A204.1 (cell line): ENCODE data around the gene TMEFF1.
"Not testable (repeated sequence)": the region's sequence is repeated elsewhere in the genome, so short reads cannot be mapped to it uniquely, and the experiment has no call there.

Experiments
- FAIRE-seq: peaks from 2 replicates; lab custom pipeline; 2012; peaks lifted over from hg19 to GRCh38; lab: Jason Lieb, UNC

Gene TMEFF1

DNA sequence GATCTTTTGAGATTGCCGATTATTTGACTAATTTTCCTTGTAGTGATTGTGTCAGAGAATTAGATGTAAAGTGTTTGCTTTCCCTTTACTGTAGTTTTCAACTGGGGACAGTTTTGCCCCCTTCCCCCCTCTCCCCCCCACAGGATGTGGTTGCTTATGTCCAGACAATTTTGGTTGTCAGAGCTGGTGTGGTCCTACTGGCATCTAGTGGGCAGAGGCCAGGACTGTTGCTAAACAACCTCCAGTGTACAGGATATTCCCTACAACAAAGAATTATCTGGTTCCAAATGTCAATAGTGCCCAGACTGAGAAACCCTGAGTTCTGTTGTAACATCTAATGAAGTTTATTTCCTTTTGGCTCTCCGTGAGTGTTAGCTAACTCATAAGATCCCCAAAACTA, 20.0 kb downstream of the TMEFF1 start:
- FAIRE-seq = no peak

DNA sequence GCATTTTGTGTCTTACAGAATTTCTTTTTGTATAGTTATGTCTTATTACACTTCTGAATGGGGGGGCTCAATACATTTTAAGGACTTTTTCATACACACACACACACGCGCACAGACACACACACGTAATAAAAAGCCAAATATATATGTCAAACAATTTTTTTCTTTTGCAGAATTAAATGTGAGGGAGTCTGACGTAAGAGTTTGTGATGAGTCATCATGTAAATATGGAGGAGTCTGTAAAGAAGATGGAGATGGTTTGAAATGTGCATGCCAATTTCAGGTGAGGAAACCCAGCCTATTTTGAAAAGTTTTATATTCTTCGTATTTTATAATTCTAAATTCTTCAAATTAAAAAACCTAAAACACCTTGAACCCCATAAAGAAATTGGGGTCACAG, 25.6 kb downstream of the TMEFF1 start:
- no peak for FAIRE-seq

DNA sequence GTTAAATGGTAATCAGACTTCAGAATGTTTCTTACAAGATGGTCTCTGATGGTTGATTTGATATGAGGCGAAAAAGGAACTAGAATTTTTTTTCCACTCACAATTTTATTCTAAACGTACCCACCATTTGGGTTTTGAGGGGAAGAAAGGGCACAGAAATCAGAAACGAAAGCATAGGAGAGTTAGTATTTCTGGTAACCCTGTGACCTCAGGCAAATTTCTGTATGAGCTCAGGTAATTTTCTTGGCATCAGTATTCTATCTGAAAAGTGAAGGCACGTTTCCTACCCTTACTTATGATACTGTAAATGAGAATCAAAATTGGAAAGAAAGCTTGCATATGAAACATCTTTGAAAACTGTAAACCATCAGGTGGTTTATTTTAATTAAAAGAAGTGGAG, 26.5 kb downstream of the TMEFF1 start:
- FAIRE-seq = no peak

DNA sequence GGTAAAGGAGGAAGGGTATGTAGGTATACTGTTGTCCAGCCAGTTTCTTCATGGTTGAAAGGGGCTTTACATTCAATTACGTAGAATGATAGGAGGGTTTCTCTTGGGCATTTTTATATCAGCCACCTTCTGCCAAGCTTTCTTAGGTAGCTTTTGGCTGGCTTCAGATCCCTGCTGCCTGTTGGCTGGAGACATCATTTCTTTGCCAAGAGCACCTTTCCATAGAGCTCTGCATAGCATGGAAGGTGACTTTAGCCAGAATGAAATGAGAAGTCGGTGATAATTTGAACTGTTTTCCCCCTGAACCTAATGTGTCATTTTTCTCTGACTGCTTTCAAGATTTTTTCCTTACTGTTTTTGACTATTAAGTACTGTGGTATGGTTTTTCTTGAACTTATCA, 26.9 kb downstream of the TMEFF1 start:
- no peak for FAIRE-seq

DNA sequence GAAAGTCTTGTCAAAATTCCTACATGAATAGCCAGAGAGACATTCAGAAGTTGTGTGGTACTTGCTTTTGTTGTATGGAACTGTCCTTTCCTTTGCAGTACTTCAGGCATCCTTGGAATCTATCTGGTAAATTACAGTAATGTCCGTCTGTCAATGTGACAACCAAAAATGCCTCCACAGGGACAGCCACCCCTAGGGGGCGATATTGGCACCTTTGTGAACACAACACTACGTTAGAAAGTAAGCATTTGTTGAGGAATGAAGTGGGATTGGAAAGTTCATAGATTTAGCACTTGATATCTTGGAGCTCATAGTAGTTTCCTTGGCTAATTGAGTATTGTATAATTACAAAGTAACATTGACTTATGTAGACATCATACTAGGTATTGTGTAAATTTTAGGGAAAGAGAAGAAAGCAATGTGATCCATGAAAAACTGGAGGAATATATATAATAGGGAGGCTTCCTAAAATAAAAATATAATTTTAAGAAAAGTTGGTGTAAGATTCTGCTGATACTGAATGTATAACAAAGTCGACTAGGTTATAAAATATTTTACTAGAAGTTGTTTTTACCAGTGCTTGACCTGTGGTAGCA, 32.7 kb downstream of the TMEFF1 start:
- peak; percentile 62 for FAIRE-seq

DNA sequence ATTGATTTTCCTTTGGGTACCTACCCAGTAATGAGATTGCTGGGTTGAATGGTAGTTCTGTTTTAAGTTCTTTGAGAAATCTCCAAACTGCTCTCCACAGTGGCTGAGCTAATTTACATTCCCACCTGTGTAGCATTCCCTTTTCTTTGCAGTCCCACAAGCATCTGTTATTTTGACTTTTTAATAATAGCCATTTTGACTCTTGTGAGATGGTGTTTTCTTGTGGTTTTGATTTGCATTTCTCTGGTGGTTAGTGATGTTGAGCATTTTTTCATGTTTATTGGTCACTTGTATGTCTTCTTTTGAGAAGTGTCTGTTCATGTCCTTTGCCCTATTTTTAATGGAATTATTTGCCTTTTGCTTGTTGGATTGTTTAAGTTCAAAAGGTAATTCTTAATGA, 34.4 kb downstream of the TMEFF1 start:
- FAIRE-seq = not testable (repeated sequence)

DNA sequence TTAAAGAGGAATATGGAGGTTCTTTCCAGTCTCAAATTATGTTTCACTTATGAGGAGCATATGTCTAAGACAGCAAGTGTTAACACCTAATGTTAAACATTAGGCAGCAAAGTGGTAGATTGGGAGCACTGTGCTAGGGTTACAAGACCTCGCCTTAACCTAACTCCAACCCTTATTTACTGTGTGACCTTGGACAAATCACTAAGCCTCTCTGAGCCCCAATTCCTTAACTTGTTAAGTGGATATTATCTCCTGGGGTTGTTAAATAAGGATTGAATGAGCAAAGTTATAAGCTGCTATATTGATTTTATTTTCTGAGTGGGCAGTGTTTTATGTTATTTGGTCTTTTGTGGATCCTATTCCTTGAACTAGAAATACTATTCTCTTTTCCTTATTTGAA, 38.3 kb downstream of the TMEFF1 start:
- no peak for FAIRE-seq

DNA sequence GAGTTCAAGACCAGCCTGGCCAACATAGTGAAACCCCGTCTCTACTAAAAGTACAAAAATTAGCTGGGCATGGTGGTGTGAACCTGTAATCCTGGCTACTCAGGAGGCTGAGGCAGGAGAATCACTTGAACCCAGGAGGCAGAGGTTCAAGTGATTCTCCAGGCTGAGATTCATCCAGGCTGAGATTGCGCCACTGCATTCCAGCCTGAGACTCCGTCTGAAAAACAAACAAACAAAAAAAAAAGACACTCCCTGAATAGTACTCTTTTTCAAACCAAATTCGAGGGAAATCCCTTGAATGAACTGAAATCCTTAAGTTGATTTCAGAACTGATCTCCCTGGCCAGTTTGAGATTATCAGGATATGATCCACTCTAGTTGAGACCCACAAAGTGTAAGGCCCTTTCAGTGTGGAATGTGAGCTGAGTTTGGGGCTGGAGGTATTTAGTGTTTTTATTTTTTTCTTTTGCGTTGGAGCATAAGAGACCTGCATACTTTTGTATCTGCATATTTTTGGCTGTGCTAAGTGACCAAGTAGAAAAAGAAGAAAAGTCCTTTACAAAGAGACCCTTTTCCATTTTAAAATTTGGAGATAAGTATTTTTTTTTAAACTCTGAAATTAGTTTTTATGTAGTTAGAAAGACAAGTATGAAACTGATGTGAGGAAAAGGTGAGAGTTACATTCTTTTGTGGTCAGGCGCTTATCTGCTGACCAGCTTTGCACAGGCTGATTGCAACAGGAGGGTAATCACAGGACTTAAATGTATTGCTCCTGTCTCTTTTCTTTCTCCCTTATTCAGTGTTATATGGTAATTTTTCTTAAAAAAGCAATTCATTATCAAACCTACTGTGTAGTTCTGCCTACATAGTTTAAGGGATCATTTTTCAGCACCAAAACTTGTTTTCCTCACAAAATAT, 42.9 kb downstream of the TMEFF1 start:
- FAIRE-seq = no peak

DNA sequence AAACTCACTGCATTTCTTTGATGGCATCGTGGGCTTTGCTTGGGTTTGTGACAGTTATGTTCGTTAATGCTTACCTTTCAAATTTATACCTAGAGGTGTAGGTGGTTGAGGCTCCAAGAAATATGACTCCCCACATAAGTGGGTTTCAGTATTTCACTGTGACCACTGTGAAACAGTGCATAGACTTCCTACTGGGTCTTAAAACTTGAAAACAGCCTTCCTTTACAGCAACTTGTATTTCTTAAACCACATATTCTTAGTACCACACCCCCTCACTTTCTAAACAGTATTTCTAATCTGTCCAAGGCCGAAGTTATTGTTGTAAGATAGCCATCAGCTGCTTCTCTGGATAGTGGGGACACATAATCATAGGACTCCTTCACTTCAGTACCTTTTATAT, 48.3 kb downstream of the TMEFF1 start:
- FAIRE-seq = no peak

DNA sequence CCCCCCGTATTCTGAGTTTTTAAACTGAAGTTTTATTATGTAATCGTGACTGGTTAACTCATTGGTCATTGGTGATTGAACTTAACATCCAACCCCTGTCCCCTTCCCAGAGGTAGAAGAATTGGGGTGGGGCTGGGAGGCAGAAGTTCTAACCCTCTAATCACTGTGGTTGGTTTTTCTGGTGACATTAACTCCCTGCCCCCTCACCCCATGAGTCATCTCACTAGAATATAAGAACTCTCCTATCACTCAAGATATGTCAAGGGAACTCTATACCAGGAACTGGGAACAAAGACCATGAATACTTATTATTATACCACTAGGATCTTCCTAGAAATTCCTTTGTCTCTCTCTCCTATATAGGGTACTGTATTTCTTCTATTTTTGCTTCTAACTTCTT, 52.6 kb downstream of the TMEFF1 start:
- FAIRE-seq = no peak

DNA sequence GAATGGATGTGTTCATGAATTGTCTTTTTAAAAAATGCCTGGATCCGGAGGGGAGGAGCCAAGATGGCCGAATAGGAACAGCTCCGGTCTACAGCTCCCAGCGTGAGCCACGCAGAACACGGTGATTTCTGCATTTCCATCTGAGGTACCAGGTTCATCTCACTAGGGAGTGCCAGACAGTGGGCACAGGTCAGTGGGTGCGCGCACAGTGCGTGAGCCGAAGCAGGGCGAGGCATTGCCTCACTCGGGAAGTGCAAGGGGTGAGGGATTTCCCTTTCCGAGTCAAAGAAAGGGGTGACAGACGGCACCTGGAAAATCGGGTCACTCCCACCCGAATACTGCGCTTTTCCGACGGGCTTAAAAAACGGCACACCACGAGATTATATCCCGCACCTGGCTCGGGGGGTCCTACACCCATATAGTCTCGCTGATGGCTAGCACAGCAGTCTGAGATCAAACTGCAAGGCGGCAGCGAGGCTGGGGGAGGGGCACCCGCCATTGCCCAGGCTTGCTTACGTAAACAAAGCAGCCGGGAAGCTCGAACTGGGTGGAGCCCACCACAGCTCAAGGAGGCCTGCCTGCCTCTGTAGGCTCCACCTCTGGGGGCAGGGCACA, 54.3 kb downstream of the TMEFF1 start:
- not testable (repeated sequence) for FAIRE-seq

DNA sequence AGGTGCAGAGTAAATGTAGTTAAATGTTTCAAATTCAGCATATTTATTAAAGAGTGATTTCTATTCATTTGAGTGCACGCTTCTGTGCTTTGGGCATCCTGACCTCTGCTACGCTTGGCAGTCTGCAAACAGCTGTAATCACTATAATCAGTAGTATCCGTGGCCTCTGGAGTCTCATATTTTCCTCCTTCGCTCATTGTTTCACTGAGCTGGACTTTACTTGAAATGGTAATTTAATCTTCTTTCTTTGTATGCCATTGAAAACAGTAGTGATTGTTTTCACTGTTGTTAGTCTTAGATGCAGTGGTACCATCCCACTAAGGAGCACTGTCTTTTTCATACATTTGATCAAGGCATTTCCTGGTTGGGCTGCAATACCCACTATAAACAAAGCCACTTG, 61.5 kb downstream of the TMEFF1 start:
- no peak for FAIRE-seq

DNA sequence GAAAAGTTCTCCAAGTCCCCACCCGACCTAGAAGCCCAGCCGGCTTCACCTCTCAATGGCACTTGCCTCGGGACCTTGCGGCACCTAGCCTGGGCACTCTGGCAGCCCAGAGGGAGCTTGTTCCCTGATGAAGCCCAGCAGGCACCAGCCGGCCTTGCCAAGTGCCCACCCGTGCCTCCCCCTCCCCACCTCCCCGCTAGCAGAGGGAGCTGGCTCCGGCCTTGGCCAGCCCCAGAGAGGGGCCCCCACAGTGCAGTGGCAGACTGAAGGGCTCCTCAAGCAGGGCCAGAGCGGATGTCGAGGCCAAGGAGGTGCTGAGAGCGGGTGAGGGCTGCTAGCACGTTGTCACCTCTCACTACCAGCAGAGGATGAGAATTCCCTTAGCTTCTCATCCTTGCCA, 67.4 kb downstream of the TMEFF1 start:
- FAIRE-seq = no peak

DNA sequence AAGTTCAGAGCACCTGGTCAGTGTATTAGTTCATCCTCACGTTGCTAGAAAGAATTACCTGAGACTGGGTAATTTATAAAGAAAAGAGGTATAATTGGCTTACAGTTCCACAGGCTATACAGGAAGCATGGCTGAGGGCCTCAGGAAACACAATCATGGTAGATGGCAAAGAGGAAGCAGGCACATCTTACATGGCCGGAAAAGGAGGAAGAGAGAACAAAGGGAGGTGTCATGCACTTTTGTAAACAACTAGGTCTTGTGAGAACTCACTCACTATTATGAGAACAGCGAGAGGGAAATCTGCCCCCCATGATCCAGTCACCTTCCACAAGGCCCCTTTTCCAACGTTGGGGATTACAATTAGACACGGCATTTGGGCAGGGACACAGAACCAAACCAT, 76.1 kb downstream of the TMEFF1 start:
- no peak for FAIRE-seq

DNA sequence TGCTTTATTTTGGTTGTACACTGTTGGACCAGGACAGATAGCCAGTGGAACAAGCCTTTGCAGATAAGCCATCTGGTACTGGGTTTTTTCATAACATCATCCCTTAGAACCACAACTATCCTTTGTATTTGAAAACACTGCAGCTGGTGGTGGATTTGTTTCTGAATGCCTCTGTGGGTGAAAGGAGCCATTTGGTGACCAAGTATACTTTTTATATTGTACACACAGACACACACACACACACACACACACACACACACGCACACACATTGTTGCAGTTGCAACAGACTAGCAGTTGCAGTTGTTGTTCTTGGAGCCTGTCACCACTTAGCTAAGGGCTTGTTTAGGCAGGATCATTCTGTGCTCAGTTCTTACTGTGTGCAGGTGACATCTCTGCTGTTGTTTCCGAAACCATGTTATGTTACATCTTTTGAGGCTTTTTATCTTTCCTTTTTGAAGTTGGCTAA, 82.0 kb downstream of the TMEFF1 start:
- no peak for FAIRE-seq

DNA sequence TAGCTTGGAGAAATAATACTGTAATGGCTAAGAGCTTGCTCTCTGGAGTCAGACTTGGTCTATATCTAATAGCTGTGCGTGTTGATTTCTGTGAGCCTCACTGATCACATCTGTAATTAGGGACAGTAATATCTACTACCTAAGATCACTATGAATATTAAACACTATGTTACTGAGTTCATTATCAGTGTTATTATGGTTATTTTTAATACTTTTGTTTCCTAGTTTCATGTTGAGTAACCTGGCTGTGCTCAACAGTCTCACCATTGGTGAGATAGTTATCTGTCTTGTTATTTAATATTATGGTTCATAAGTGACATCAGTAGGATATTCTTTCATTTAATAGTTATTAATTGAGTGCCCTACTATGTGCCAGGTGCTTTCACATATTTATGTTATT, 82.5 kb downstream of the TMEFF1 start:
- FAIRE-seq = no peak

DNA sequence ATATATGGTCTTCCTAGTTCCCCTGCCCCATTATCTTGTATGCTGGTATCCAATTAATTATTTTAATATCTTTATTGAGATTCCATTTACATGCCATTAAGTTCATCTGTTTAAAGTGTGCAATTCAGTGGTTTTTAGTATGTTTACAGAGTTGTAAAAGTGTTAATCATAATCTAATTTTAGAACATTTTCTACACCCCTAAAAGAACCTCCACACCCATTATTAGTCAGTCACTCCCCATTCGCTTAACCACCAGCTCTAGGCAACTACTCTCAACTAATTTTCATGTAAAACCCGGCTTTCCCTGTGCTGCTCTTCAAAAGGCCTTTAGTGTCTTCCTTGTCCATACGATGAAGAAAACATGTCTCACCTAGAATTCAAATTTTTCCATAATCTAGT, 84.1 kb downstream of the TMEFF1 start:
- no peak for FAIRE-seq

DNA sequence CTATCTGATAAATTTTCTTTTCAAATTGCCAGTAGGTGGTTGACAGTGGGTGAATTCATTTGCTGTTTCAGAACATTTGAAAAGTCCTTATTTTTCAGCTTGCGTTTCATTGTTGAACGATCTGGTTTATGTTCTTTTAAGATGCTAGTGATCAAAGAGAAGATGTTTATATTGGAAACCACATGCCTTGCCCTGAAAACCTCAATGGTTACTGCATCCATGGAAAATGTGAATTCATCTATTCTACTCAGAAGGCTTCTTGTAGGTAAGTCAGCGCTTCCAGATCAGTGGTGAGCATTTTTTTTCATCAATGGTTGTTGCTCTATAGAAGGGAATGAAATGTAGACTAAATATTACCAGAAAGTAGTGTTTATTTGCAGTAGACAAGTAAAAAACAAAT, 88.3 kb downstream of the TMEFF1 start:
- no peak for FAIRE-seq

DNA sequence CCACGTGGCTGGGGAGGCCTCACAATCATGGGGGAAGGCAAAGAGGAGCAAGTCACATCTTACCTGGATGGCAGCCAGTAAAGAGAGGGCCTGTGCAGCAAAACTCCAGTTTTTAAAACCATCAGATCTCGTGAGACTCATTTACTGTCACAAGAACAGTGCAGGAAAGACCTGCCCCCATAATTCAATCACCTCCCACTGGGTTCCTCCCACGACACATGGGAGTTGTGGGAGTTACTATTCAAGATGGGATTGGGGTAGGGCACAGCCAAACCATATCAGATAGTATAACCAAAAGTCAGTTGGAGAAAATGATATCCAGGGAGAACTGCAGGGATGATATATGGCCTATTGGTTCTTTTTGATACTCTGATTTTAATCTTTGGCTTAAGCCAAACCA, 94.9 kb downstream of the TMEFF1 start:
- FAIRE-seq = no peak

DNA sequence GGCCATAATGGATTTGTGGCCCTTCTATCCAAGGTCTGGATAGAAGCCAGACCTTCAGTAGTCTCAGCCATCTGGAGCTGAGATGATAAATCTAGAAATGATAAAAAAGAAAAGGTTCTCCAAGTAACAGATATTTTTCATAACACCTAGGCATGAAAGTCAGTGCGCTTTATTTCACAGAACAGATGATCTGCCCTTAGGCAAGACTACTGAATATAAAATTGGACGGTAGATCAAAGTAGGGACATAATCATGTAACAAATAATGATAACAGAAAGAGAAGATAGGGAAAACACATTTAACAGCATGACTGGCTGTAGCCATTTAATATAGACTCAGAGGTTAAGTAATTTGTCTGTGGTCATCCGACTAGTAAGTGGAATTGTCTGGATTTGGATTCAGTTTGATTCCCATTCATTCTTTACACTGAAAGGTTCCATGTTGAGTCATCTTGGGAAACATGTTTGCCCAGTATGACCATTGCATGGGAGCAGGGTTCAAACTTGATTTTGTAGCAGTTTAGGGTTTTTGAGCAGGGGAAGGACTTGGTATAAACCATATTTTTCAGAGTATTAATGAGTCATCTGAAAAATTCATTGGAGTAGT, 100.8 kb downstream of the TMEFF1 start:
- no peak for FAIRE-seq

DNA sequence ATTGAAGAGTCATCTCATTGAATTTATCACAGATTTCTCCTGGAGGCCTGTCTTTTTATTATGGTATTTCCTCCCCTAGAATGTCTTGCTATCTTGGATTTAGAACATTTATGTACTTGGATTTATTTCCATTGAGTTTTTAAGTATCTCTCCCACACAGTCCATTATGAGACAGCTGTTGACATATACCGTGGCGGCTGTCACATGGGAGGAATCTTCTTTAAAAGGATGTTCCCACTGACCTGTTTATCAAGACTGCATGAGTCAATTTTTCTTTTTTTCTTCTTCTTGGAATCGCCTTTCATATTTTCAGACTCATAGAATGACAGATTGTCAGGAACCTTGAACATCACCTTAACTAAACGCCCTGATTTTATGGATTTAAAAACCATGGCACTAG, 102.1 kb downstream of the TMEFF1 start:
- no peak for FAIRE-seq

DNA sequence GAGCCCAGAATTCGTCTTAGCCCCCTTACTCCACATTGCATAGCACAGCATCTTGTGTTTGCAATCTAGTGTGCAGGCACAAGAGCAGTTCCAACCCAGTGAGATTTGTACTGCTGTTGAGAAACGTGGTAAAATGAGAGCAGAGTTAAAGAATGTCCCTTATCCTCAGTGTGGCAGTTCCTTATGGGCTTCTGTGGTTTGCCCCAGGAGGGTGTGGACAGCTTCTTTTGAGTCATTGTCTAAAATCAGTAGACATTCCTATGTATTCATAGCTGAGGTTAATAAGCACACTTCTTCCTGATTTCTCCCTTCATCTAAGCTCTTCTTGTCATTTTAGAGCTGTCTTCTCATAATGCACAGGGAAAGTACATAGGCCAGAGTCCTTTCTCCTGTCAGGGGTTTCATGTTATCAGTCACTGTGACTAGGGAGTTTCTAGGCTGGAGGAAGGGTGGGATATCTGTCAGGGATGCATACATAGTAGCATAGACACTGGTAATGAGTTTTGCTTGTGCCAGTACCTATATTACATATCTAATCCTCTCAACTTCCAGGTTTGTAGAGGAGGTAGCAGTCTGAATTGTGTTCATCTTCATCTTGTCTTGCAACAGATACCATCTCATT, 102.9 kb downstream of the TMEFF1 start:
- FAIRE-seq = no peak
